Chondrocyte (in vitro differentiated cells): Measurements from ENCODE around the gene HS3ST4. TPM values are rescaled to one million over a fixed set of nuclear protein-coding genes. Genes with fewer than 3 reads are reported as not detected.

Experiments used
- DNase-seq: peaks from one replicate; pipeline ENCODE4 v3.0.0; 2021; ENCODE audit warnings: mixed read lengths, low spot score
- H3K27ac Mint-ChIP-seq: one replicate; pipeline ENCODE4 v1.8.0; 2021; ENCODE audit warnings: mild to moderate bottlenecking, moderate library complexity, mixed read lengths; ENCODE audit not compliant: unreplicated experiment
- H3K27me3 Mint-ChIP-seq: 2 replicates; pipeline ENCODE4 v1.8.0; 2021; ENCODE audit warnings: low read depth, mixed read lengths
- H3K36me3 Mint-ChIP-seq: 2 replicates; pipeline ENCODE4 v1.8.0; 2021; ENCODE audit warnings: low read depth, mixed read lengths
- H3K4me1 Mint-ChIP-seq: 2 replicates; pipeline ENCODE4 v1.8.0; 2021; ENCODE audit warnings: low read depth, mild to moderate bottlenecking, mixed read lengths
- H3K4me3 Mint-ChIP-seq: one replicate; pipeline ENCODE4 v1.8.0; 2021; ENCODE audit warnings: mild to moderate bottlenecking, moderate library complexity, mixed read lengths; ENCODE audit not compliant: unreplicated experiment
- H3K9me3 Mint-ChIP-seq: 2 replicates; pipeline ENCODE4 v1.8.0; 2021; ENCODE audit warnings: low read depth, mixed read lengths
- CTCF ChIP-seq: fragments of 200-600 bp; sonication (generic); IDR thresholded peaks from 2 replicates; pipeline ENCODE4 v1.5.0; 2021; ENCODE audit warnings: antibody characterized with exemption, mild to moderate bottlenecking, moderate library complexity
- total RNA-seq: library from RNA; stranded (reverse); gene quantifications from 3 replicates; pipeline ENCODE4 v1.2.1, GENCODE V29; 2021

Gene HS3ST4
- total RNA-seq, 1 donor from 2014 or later = not detected

- H3K9me3 Mint-ChIP-seq = no peaks in the 10 kb centered on the region
- no peaks in the 10 kb centered on the region for H3K4me1 Mint-ChIP-seq
- DNase-seq = no peak
- TF ChIP-seq CTCF = no peak
- no peak overlapping the region for H3K4me3 Mint-ChIP-seq
- no peaks in the 10 kb centered on the region for H3K36me3 Mint-ChIP-seq
- no peaks in the 10 kb centered on the region for H3K27me3 Mint-ChIP-seq
- H3K27ac Mint-ChIP-seq = no peak overlapping the region
These were observed 194.8 kb downstream of the HS3ST4 start for GRCh38 chr16:25886598-25886997.

GRCh38 chr16:25888868-25889267 is 197.1 kb downstream of the HS3ST4 start:
- TF ChIP-seq CTCF = no peak
- Mint-ChIP-seq H3K9me3 (peaks cover 3% of the 10 kb centered on the region), H3K27me3 (no peaks in the 10 kb centered on the region), H3K4me3 (no peak overlapping the region), H3K36me3 (no peaks in the 10 kb centered on the region), H3K27ac (no peak overlapping the region), H3K4me1 (no peaks in the 10 kb centered on the region)
- no peak for DNase-seq

GRCh38 chr16:25893332-25893731 is 201.6 kb downstream of the HS3ST4 start:
- Mint-ChIP-seq H3K4me1 (no peaks in the 10 kb centered on the region), H3K9me3 (peaks cover 7% of the 10 kb centered on the region), H3K27ac (no peak overlapping the region), H3K27me3 (no peaks in the 10 kb centered on the region), H3K36me3 (no peaks in the 10 kb centered on the region), H3K4me3 (no peak overlapping the region)
- DNase-seq = no peak
- no peak for TF ChIP-seq CTCF

GRCh38 chr16:25894093-25894492 is 202.3 kb downstream of the HS3ST4 start:
- H3K27me3 Mint-ChIP-seq = no peaks in the 10 kb centered on the region
- no peaks in the 10 kb centered on the region for H3K36me3 Mint-ChIP-seq
- H3K9me3 Mint-ChIP-seq = peaks cover 7% of the 10 kb centered on the region

GRCh38 chr16:25895380-25895779 is 203.6 kb downstream of the HS3ST4 start:
- Mint-ChIP-seq H3K27ac (no peak overlapping the region), H3K4me1 (no peaks in the 10 kb centered on the region), H3K9me3 (peaks cover 7% of the 10 kb centered on the region), H3K36me3 (no peaks in the 10 kb centered on the region), H3K27me3 (no peaks in the 10 kb centered on the region), H3K4me3 (no peak overlapping the region)
- no peak for TF ChIP-seq CTCF
- DNase-seq = no peak

More at GRCh38 chr16:25894093-25894492, 202.3 kb downstream of the HS3ST4 start:
- no peak for DNase-seq
- Mint-ChIP-seq H3K4me3 (no peak overlapping the region), H3K27ac (no peak overlapping the region), H3K4me1 (no peaks in the 10 kb centered on the region)
- TF ChIP-seq CTCF = no peak
